ENCODE data around the gene ZBTB40.

ZBTB40 gene, protein sequence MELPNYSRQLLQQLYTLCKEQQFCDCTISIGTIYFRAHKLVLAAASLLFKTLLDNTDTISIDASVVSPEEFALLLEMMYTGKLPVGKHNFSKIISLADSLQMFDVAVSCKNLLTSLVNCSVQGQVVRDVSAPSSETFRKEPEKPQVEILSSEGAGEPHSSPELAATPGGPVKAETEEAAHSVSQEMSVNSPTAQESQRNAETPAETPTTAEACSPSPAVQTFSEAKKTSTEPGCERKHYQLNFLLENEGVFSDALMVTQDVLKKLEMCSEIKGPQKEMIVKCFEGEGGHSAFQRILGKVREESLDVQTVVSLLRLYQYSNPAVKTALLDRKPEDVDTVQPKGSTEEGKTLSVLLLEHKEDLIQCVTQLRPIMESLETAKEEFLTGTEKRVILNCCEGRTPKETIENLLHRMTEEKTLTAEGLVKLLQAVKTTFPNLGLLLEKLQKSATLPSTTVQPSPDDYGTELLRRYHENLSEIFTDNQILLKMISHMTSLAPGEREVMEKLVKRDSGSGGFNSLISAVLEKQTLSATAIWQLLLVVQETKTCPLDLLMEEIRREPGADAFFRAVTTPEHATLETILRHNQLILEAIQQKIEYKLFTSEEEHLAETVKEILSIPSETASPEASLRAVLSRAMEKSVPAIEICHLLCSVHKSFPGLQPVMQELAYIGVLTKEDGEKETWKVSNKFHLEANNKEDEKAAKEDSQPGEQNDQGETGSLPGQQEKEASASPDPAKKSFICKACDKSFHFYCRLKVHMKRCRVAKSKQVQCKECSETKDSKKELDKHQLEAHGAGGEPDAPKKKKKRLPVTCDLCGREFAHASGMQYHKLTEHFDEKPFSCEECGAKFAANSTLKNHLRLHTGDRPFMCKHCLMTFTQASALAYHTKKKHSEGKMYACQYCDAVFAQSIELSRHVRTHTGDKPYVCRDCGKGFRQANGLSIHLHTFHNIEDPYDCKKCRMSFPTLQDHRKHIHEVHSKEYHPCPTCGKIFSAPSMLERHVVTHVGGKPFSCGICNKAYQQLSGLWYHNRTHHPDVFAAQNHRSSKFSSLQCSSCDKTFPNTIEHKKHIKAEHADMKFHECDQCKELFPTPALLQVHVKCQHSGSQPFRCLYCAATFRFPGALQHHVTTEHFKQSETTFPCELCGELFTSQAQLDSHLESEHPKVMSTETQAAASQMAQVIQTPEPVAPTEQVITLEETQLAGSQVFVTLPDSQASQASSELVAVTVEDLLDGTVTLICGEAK

DNA sequence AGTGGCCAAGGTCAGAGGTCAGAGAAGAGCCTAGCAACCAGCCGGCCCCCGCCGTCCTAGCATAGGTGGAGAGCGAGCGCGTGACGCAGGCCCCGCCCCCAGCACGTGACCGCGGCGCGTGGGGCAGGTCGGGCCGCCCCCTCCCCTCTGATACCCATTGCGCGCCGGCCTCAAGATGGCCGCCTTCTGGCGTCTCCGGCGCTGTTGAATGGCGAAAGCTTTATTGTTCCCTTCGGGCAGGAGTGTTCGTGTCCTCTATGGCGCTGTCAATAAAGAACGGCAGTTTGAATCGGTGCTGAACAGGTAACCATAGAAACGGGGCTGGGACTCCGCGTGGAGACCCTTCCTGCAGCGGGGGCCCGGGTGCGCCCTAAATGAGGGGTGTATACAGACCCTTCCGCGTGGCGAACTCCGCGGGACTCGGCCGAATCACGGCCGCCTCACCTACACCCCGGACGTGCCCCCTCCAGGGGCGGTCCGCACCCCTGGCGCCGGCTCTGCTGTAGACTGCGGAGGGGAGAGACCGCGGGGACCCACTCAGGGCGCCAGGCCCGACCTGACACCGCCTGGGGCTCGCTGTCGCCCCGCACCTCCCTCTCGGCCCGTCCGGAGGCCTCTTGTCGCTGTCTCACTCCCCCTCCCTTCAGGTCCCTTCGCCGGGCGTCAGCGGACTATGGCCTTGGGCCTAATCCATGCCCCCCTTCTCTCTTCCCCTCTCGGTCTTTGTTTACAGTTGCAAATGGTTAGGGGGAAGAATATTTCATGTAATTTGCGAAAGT, at the start of gene ZBTB40:
Gene ZBTB40, plus strand, starts transcription at position 150 of the 779 bp plus-strand sequence. CDS start 38,098 bp downstream, outside the sequence.
- H3K4me1 ChIP-seq (ENCODE audit: control insufficient read depth, insufficient read depth, low read length), result 0 out of 2 replicates have a peak, but pooled peaks cover 3% of the 10 kb centered on the region
- H3K4me3 ChIP-seq (ENCODE audit: low read depth, low read length), result peak within 1 kb of the TSS; percentile 58
- CTCF ChIA-PET, result interaction anchor here (1.1 kb wide), 2 partner anchors 10 to 134 kb away, joined by 5 to 6 read pairs; no protein-coding TSS in a partner anchor
- POLR2A ChIA-PET, result interaction anchor here (0.5 to 0.7 kb wide), 2 partner anchors 218 to 251 kb away, joined by 3 to 6 read pairs; no protein-coding TSS in a partner anchor
- H3K9me3 ChIP-seq (ENCODE audit: control insufficient read depth, insufficient read depth, low read depth, low read length), result no peaks in the 10 kb centered on the region
- H3K27ac ChIP-seq (ENCODE audit: extremely low read depth, low read depth, low read length), result peak within 1 kb of the TSS; percentile 65; the same call in 1 of the 2 replicates
- no peaks in the 10 kb centered on the region for H3K36me3 ChIP-seq (ENCODE audit: control insufficient read depth in 2 of 2, insufficient read depth in 1 of 2, low read length in 2 of 2)
- TF ChIP-seq ZNF211 (tag by site-specific recombination; IDR thresholded peaks at IDR 0.05; ENCODE audit: low read depth) (no peak), ZNF140 (tag by site-specific recombination; IDR thresholded peaks at IDR 0.05) (no peak), ZNF558 (tag by site-specific recombination; IDR thresholded peaks at IDR 0.05) (no peak), ZNF214 (tag by site-specific recombination; IDR thresholded peaks at IDR 0.05; ENCODE audit: borderline replicate concordance) (no peak), ZNF585B (tag by site-specific recombination; IDR thresholded peaks at IDR 0.05) (no peak), MZF1 (tag by site-specific recombination; IDR thresholded peaks at IDR 0.05; ENCODE audit: borderline replicate concordance) (no peak), ZNF830 (tag by site-specific recombination; IDR thresholded peaks at IDR 0.05; ENCODE audit: low read depth) (no peak), ZNF350 (tag by site-specific recombination; IDR thresholded peaks at IDR 0.05) (no peak), ZNF175 (tag by site-specific recombination; IDR thresholded peaks at IDR 0.05) (no peak), KLF16 (tag by site-specific recombination; IDR thresholded peaks at IDR 0.05) (peak; percentile 99), ZNF658 (tag by site-specific recombination; IDR thresholded peaks at IDR 0.05) (no peak), ZNF792 (tag by site-specific recombination; IDR thresholded peaks at IDR 0.05) (no peak), ZNF555 (tag by site-specific recombination; conservative IDR thresholded peaks at IDR 0.05) (no peak), ZNF701 (tag by site-specific recombination; IDR thresholded peaks at IDR 0.05) (no peak), GLI4 (tag by site-specific recombination; IDR thresholded peaks at IDR 0.05) (peak; percentile 93), WT1 (tag by site-specific recombination; IDR thresholded peaks at IDR 0.05) (peak; percentile 87), ZNF426 (tag by site-specific recombination; IDR thresholded peaks at IDR 0.05) (no peak), ZNF2 (tag by site-specific recombination; IDR thresholded peaks at IDR 0.05) (peak; percentile 89), ZNF433 (tag by site-specific recombination; IDR thresholded peaks at IDR 0.05; ENCODE audit: low read depth) (no peak), SCRT1 (tag by site-specific recombination; IDR thresholded peaks at IDR 0.05; ENCODE audit: borderline replicate concordance) (peak; percentile 62; the same call in 1 of the 2 replicates), ZNF747 (tag by site-specific recombination; IDR thresholded peaks at IDR 0.05) (no peak), PRDM1 (tag by site-specific recombination; IDR thresholded peaks at IDR 0.05) (no peak; the same call in 1 of the 2 replicates), GLI2 (tag by site-specific recombination; IDR thresholded peaks at IDR 0.05; ENCODE audit: borderline replicate concordance, low read depth) (peak; percentile 41; the same call in 1 of the 2 replicates), ZNF354C (tag by site-specific recombination; IDR thresholded peaks at IDR 0.05; ENCODE audit: borderline replicate concordance, low read depth) (no peak), ZNF785 (tag by site-specific recombination; IDR thresholded peaks at IDR 0.05) (peak; percentile 88)
- TF ChIP-seq, protein P1, sequence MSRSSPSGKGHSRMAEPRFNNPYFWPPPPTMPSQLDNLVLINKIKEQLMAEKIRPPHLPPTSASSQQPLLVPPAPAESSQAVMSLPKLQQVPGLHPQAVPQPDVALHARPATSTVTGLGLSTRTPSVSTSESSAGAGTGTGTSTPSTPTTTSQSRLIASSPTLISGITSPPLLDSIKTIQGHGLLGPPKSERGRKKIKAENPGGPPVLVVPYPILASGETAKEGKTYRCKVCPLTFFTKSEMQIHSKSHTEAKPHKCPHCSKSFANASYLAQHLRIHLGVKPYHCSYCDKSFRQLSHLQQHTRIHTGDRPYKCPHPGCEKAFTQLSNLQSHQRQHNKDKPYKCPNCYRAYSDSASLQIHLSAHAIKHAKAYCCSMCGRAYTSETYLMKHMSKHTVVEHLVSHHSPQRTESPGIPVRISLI (tag by site-specific recombination; IDR thresholded peaks at IDR 0.05), result peak; percentile 33; the same call in 1 of the 2 replicates
- TF ChIP-seq, protein P2, sequence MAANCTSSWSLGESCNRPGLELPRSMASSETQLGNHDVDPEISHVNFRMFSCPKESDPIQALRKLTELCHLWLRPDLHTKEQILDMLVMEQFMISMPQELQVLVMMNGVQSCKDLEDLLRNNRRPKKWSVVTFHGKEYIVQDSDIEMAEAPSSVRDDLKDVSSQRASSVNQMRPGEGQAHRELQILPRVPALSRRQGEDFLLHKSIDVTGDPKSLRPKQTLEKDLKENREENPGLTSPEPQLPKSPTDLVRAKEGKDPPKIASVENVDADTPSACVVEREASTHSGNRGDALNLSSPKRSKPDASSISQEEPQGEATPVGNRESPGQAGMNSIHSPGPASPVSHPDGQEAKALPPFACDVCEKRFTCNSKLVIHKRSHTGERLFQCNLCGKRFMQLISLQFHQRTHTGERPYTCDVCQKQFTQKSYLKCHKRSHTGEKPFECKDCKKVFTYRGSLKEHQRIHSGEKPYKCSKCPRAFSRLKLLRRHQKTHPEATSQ (tag by site-specific recombination; IDR thresholded peaks at IDR 0.05), result peak; percentile 87; the same call in 1 of the 2 replicates
- TF ChIP-seq, protein P3, sequence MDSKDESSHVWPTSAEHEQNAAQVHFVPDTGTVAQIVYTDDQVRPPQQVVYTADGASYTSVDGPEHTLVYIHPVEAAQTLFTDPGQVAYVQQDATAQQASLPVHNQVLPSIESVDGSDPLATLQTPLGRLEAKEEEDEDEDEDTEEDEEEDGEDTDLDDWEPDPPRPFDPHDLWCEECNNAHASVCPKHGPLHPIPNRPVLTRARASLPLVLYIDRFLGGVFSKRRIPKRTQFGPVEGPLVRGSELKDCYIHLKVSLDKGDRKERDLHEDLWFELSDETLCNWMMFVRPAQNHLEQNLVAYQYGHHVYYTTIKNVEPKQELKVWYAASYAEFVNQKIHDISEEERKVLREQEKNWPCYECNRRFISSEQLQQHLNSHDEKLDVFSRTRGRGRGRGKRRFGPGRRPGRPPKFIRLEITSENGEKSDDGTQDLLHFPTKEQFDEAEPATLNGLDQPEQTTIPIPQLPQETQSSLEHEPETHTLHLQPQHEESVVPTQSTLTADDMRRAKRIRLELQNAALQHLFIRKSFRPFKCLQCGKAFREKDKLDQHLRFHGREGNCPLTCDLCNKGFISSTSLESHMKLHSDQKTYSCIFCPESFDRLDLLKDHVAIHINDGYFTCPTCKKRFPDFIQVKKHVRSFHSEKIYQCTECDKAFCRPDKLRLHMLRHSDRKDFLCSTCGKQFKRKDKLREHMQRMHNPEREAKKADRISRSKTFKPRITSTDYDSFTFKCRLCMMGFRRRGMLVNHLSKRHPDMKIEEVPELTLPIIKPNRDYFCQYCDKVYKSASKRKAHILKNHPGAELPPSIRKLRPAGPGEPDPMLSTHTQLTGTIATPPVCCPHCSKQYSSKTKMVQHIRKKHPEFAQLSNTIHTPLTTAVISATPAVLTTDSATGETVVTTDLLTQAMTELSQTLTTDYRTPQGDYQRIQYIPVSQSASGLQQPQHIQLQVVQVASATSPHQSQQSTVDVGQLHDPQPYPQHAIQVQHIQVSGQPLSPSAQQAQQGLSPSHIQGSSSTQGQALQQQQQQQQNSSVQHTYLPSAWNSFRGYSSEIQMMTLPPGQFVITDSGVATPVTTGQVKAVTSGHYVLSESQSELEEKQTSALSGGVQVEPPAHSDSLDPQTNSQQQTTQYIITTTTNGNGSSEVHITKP (tag by site-specific recombination; IDR thresholded peaks at IDR 0.05), result peak; percentile 71
